Parathyroid adenoma (tissue), 2 donors: Measurements from ENCODE around the gene ZNF775.
A peak's percentile ranks its signal among the peaks of the same experiment; 100 is the strongest.

Experiments
- H2AFZ ChIP-seq: fragments of 300-600 bp; sonication (generic); one replicate; pipeline ENCODE4 v1.7.0; 2017; ENCODE audit warnings: antibody characterized with exemption, mild to moderate bottlenecking
- H3K27ac ChIP-seq: fragments of 300-600 bp; sonication (generic); one replicate; pipeline ENCODE4 v1.7.0; 2017
- H3K27me3 ChIP-seq: fragments of 300-600 bp; sonication (generic); one replicate; pipeline ENCODE4 v1.7.0; 2017; ENCODE audit warnings: low read length; ENCODE audit not compliant: control insufficient read depth, insufficient read depth
- H3K36me3 ChIP-seq: fragments of 300-600 bp; sonication (generic); one replicate; pipeline ENCODE4 v1.7.0; 2017; ENCODE audit warnings: low read length; ENCODE audit not compliant: control insufficient read depth, insufficient read depth
- H3K4me1 ChIP-seq: fragments of 300-600 bp; sonication (generic); one replicate; pipeline ENCODE4 v1.7.0; 2017; ENCODE audit warnings: control low read depth
- H3K4me2 ChIP-seq: fragments of 300-600 bp; sonication (generic); one replicate; pipeline ENCODE4 v1.7.0; 2017; ENCODE audit warnings: low read length
- H3K4me3 ChIP-seq: fragments of 300-600 bp; sonication (generic); one replicate; pipeline ENCODE4 v1.7.0; 2017; ENCODE audit warnings: low read depth, low read length
- H3K79me2 ChIP-seq: fragments of 300-600 bp; sonication (generic); one replicate; pipeline ENCODE4 v1.7.0; 2017; ENCODE audit warnings: control low read depth
- H3K9ac ChIP-seq: fragments of 300-600 bp; sonication (generic); one replicate; pipeline ENCODE4 v1.7.0; 2017; ENCODE audit warnings: mild to moderate bottlenecking
- H3K9me3 ChIP-seq: fragments of 300-600 bp; sonication (generic); one replicate; pipeline ENCODE4 v1.7.0; 2017; ENCODE audit warnings: low read length; ENCODE audit not compliant: control insufficient read depth
- CTCF ChIP-seq: fragments of 300-600 bp; sonication (generic); IDR thresholded peaks from one replicate; pipeline ENCODE4 v1.7.0; 2017; ENCODE audit warnings: antibody characterized with exemption, mild to moderate bottlenecking
- donor health status: primary hyperparathyroidism.

The ZNF775 gene

GRCh38 chr7:150333659-150334058, 45.5 kb upstream of the ZNF775 start:
- no peaks in the 10 kb centered on the region for H3K9me3 ChIP-seq
- peaks cover 4% of the 10 kb centered on the region for H3K4me1 ChIP-seq
- no peak for TF ChIP-seq CTCF
- no peak overlapping the region for H3K9ac ChIP-seq
- no peaks in the 10 kb centered on the region for H3K79me2 ChIP-seq
- no peak overlapping the region for H3K4me2 ChIP-seq
- no peaks in the 10 kb centered on the region for H3K27me3 ChIP-seq
- no peaks in the 10 kb centered on the region for H3K36me3 ChIP-seq
- H3K4me3 ChIP-seq, result no peak overlapping the region
- no peak overlapping the region for H2AFZ ChIP-seq
- H3K27ac ChIP-seq, result no peak overlapping the region

GRCh38 chr7:150334108-150334507, 45.0 kb upstream of the ZNF775 start:
- H3K79me2 ChIP-seq, result no peaks in the 10 kb centered on the region
- H3K36me3 ChIP-seq, result no peaks in the 10 kb centered on the region
- no peaks in the 10 kb centered on the region for H3K9me3 ChIP-seq
- H3K27ac ChIP-seq, result no peak overlapping the region
- H3K9ac ChIP-seq, result no peak overlapping the region
- no peaks in the 10 kb centered on the region for H3K27me3 ChIP-seq
- H2AFZ ChIP-seq, result no peak overlapping the region
- no peak overlapping the region for H3K4me2 ChIP-seq
- H3K4me3 ChIP-seq, result no peak overlapping the region
- H3K4me1 ChIP-seq, result peaks cover 6% of the 10 kb centered on the region
- no peak for TF ChIP-seq CTCF

GRCh38 chr7:150335108-150335773, 43.9 kb upstream of the ZNF775 start:
- H3K9ac ChIP-seq, result no peak overlapping the region
- no peak overlapping the region for H3K4me3 ChIP-seq
- no peak for TF ChIP-seq CTCF
- H2AFZ ChIP-seq, result no peak overlapping the region
- H3K27me3 ChIP-seq, result no peaks in the 10 kb centered on the region
- H3K36me3 ChIP-seq, result no peaks in the 10 kb centered on the region
- peaks cover 15% of the 10 kb centered on the region for H3K4me1 ChIP-seq
- peak overlapping the region; percentile 40 for H3K27ac ChIP-seq
- no peaks in the 10 kb centered on the region for H3K79me2 ChIP-seq
- no peaks in the 10 kb centered on the region for H3K9me3 ChIP-seq
- no peak overlapping the region for H3K4me2 ChIP-seq

GRCh38 chr7:150335774-150336112, 43.4 kb upstream of the ZNF775 start:
- Histone ChIP-seq H3K9ac (no peak overlapping the region), H3K27ac (peak overlapping the region; percentile 40), H3K4me3 (no peak overlapping the region), H3K9me3 (no peaks in the 10 kb centered on the region), H3K4me1 (peaks cover 15% of the 10 kb centered on the region), H3K79me2 (no peaks in the 10 kb centered on the region), H2AFZ (no peak overlapping the region), H3K4me2 (no peak overlapping the region), H3K27me3 (no peaks in the 10 kb centered on the region), H3K36me3 (no peaks in the 10 kb centered on the region)
- no peak for TF ChIP-seq CTCF

- H3K27ac ChIP-seq, result no peak overlapping the region
- no peaks in the 10 kb centered on the region for H3K36me3 ChIP-seq
- H2AFZ ChIP-seq, result no peak overlapping the region
- TF ChIP-seq CTCF, result no peak
- no peak overlapping the region for H3K4me3 ChIP-seq
- peaks cover 15% of the 10 kb centered on the region for H3K4me1 ChIP-seq
- H3K27me3 ChIP-seq, result no peaks in the 10 kb centered on the region
- no peaks in the 10 kb centered on the region for H3K9me3 ChIP-seq
- no peak overlapping the region for H3K4me2 ChIP-seq
- no peak overlapping the region for H3K9ac ChIP-seq
- H3K79me2 ChIP-seq, result no peaks in the 10 kb centered on the region
Observed at GRCh38 chr7:150336746-150337145, 42.4 kb upstream of the ZNF775 start.
